ENCODE results near the gene ARHGAP26.
"Not testable (repeated sequence)": the region's sequence is repeated elsewhere in the genome, so short reads cannot be mapped to it uniquely, and the experiment has no call there.

The ARHGAP26 gene

GRCh38 chr5:143197260-143197656 is 427.1 kb downstream of the ARHGAP26 start:
- DNase-seq: peak in 1 of 2 donors; percentile 33

DNA sequence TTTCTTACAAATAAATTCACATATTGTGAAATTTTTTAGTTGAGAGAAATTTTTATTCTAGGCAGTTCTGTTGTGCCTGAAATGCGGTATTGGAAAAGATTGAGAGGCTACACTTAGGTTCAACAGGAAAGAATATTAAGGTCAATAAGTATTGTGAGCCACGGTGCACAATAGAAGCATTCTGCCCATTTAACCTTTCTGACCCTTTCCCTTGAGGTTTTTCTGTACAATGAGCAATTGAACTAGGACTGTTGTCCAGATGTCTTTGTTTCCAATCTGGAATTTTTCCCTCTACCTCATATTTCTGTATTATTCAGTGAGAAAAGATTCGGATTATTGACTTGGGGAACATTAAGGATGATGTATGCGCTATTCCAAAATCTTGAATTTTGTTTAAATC is 428.2 kb downstream of the ARHGAP26 start:
- no peak for DNase-seq

GRCh38 chr5:143199161-143199560 is 429.0 kb downstream of the ARHGAP26 start:
- DNase-seq: no peak

GRCh38 chr5:143199843-143200242 is 429.7 kb downstream of the ARHGAP26 start:
- DNase-seq: no peak

GRCh38 chr5:143200781-143201398 is 430.7 kb downstream of the ARHGAP26 start:
- no peak for DNase-seq

GRCh38 chr5:143201589-143201988 is 431.4 kb downstream of the ARHGAP26 start:
- no peak for DNase-seq

- not testable (repeated sequence) for DNase-seq
These were observed 433.3 kb downstream of the ARHGAP26 start for GRCh38 chr5:143203301-143203956.

GRCh38 chr5:143204474-143205246 is 434.5 kb downstream of the ARHGAP26 start:
- DNase-seq: no peak

DNA sequence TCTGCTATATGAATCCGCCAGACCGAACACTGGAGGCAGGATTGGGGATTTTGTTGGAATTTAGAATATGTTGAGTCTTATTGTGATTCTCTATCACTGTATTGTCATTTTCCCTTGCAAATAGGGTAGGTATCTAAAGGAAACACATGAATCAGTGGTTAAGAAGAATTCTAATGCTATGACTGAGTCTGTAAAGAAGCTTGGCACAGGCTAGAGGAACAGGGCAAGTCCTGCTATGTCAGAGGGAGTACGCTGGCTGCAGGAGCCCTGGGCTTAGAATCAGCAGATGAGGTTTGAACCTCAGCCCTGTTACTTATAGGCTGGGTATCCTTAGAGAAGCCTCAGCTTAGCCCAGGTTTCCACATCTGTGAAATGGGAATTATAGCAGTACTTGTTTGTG is 435.2 kb downstream of the ARHGAP26 start:
- no peak for DNase-seq

DNA sequence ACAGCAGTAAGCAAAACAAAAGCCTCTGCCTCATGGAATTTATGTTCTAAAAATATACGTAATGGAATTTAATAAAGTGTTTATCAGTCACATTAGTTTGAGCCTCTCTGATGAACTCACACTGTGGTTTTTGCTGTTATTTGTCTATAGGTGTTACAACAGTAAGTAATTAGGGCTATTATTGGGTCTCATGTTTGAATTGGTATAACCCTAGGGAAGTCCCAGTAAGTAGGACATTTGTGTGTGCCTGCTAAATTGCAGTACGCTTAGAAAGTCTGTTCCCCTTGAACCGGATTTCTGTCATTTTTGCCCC is 435.7 kb downstream of the ARHGAP26 start:
- no peak for DNase-seq

DNA sequence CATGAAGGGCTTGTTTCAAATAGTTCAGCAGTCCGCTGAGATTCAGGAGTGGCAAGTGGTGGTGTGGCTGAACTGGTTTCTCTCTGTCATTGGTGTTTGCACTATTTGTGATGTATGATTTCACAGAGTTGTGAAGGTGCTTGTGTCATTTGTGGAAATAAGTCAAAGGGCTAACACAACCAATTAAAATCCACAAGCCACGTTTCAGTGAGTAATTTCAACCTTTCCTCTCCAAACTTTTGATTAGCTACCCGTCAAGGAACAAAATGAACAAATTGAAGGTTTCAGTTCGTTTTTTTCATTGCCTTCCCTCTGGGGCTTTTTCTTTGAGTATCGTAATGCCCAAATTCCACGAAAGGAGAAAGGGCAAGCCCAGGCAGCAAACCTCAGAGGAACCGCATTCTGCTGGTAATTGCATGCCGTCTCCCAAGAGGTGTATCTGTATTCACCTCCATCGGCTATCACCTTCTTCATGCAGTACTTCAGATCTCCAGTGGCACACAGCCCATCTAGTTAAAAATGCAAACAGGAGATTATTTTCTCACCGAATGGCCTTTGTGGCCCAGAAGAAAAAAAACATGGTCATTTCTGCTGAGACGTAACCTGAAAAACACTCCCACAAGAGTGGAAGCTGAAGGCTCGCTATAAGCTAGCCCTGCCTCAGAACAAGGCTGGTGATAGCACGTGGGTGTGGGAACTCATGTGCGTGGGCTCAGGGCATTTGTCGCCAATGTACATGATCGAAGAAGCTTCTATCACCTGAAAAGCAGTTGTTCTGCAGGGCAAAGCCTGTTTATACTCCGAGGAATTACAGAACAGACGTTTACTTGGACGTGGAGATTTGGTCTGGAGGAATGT is 436.2 kb downstream of the ARHGAP26 start:
- DNase-seq: no peak

GRCh38 chr5:143207058-143207457 is 436.9 kb downstream of the ARHGAP26 start:
- DNase-seq: no peak

DNA sequence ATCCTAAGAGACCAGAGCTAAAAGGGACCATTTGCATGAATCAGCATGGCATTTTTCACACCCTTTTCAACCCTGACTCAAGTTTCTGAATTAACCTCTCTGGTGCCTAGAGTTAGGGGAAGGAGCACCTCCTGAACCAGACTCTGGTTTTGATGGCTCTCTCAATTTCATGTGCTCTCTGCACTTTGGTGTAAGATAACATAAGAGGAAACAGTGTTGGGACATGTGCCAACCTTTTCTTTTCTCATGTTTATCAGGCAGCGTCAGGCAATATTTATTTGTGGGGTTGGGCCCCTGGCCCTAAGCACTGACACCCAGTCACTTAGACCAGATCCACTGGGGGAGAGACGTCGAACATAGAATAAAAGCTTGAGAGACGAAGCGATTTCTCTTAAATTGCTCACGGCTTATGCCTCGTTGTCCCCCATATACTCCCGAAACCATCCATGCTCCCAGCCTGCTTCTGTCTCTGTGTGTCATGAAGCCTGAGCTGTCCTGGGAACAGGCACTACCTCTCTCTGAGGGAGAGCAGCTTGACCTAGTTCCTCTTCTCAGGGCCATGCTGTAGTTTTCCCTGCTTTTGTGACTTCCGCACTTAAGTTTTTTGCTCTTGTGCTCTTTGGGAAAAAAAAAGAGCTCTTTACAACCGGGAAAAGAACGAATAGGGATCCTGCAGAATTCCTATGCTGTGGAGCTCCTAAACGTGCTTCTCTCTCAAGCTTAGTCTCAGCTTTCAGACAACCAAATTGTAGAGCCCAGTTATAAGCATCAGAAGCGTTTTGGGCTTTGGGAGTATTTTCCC is 437.6 kb downstream of the ARHGAP26 start:
- no peak for DNase-seq

GRCh38 chr5:143208365-143208641 is 438.1 kb downstream of the ARHGAP26 start:
- DNase-seq: no peak

GRCh38 chr5:143208781-143209510 is 438.8 kb downstream of the ARHGAP26 start:
- no peak for DNase-seq

DNA sequence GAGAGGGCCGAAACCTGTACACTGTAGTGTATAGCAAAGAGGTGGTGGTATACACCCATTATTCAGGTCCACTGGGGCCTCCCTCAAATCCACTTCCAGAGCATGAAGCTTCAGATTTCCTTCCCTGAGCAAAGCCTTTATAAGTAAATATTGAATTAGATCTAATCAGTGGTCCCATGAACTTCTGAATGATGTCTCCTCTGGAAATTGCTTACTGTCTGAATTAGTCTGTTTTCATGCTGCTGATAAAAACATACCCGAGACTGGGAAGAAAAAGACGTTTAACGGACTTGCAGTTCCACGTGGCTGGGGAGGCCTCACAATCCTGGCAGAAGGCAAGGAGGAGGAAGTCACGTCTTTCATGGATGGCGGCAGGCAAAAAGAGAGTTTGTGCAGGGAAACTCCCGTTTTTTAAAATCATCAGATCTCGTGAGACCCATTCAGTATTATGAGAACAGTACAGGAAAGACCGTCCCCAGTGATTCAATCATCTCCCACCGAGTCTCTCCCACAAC is 439.8 kb downstream of the ARHGAP26 start:
- no peak for DNase-seq

DNA sequence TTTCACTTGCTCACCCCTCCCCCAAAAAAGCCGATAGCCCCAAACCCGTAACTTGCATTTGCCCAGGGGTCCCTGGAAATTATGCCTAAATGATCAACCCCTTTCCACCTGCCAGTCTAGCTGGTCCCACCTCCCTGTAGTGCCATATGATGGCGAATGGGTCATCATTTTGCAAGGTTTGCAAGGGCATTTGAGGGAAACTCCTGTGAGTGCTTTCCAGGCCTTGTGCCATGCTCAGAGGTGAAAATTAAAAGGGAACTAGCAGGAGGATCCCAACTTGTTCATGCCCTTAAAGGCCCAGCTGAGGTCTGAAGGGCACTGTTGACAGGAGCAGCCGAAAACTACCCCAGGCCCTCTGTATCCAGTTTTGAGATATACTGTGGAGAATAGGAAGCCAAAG is 440.4 kb downstream of the ARHGAP26 start:
- DNase-seq: peak in 1 of 2 donors; percentile 74

- no peak for DNase-seq
These were observed 442.1 kb downstream of the ARHGAP26 start for GRCh38 chr5:143212261-143212660.

DNA sequence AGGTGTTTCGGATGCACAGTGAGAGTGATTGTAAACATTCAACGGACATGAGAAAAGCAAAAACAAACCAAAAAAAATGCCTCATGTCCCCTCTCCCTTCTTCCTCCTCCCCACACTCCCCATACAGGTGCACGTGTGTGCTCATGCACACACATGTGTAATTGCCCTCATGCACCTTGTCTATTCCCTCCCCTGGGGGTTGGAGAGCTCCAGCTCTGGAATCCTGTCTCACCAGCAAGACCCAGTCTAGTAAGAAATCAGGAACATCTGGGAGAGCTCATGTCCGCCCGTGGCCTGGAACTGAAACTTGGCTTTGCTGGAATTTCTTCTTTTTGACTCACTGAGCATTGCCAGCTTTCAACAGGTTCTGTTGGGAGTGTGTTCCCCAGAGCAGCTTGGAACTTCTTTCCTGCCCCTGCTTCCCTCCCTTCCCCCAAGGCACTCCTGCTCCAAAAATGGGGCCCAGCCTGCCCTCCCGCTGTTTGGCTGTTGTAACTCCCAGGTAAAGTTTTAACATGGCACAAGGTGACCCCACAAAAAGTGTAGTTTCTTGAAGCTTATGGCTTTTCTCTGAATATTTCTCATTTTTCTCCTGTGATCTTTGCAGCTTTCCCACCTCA is 443.2 kb downstream of the ARHGAP26 start:
- DNase-seq: peak in 1 of 2 donors; percentile 35

- DNase-seq: no peak
These were observed 443.7 kb downstream of the ARHGAP26 start for GRCh38 chr5:143213851-143214363.

DNA sequence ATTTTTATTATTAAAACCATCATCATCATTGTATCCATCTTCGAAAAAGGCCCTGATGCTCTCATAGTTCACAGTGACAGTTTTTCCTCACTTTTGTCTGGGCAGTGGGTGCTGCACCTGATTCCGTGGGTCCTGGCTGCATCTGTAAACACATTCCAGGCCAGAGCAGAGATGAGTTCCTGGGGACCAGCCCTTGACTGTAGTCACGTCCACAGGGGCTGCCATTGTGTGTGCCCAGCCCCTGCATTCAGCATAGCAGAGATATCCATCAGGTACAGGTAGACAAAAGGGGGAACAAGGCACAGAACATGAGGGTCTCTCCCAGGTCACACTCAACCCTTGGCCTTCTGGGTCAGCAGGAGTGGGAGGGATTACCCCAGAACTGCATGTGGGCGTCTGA is 444.3 kb downstream of the ARHGAP26 start:
- no peak for DNase-seq

Measured in inflammatory macrophage treated with lipopolysaccharide for 1 hour (primary cell).